Measurements from ENCODE around the gene TEK.

- TF ChIP-seq SPI1 (IDR thresholded peaks at IDR 0.05; ENCODE audit: borderline replicate concordance, low read depth) (no peak), CTCF (IDR thresholded peaks at IDR 0.05; ENCODE audit: insufficient read depth, low read length) (no peak), GABPA (IDR thresholded peaks at IDR 0.05; ENCODE audit: low read depth) (no peak), REST (IDR thresholded peaks at IDR 0.05; ENCODE audit: insufficient replicate concordance, low read depth) (no peak), POLR2AphosphoS5 (IDR thresholded peaks at IDR 0.05; ENCODE audit: low read depth) (no peak)
Observed at GRCh38 chr9:27149651-27150050, 40.6 kb downstream of the TEK start.
